Hindlimb muscle (tissue), 1 donor: ENCODE results near the gene HOXD1. TPM values are rescaled to one million over a fixed set of nuclear protein-coding genes. Genes with fewer than 3 reads are reported as not detected.

Experiments used
- polyA plus RNA-seq: library from polyadenylated mRNA; unstranded; fragments of 120-200 nt; gene quantifications from one replicate; pipeline ENCODE4 v1.2.1, GENCODE V29; 2013; ENCODE audit not compliant: insufficient read length

HOXD1 gene
- polyA plus RNA-seq, 1 donor = 0.57 TPM

Other genes with a start within 250 kb of the HOXD1 start
- 43.9 TPM for gene LNPK, start 186.4 kb upstream of the HOXD1 start, polyA plus RNA-seq
- gene EVX2, start 104.7 kb upstream of the HOXD1 start, polyA plus RNA-seq = not detected
- not detected for gene HOXD13, start 95.9 kb upstream of the HOXD1 start, polyA plus RNA-seq
- not detected for gene HOXD12, start 88.9 kb upstream of the HOXD1 start, polyA plus RNA-seq
- not detected for gene HOXD11, start 81.4 kb upstream of the HOXD1 start, polyA plus RNA-seq
- 0.10 TPM for gene HOXD10, start 71.9 kb upstream of the HOXD1 start, polyA plus RNA-seq
- 10.5 TPM for gene HOXD9, start 65.9 kb upstream of the HOXD1 start, polyA plus RNA-seq
- gene HOXD8, start 59.0 kb upstream of the HOXD1 start, polyA plus RNA-seq = 45.0 TPM
- 8.2 TPM for gene HOXD4, start 37.1 kb upstream of the HOXD1 start, polyA plus RNA-seq
- gene HOXD3, start 31.4 kb upstream of the HOXD1 start, polyA plus RNA-seq = 3.4 TPM
- 53.3 TPM for gene MTX2, start 80.8 kb downstream of the HOXD1 start, polyA plus RNA-seq